Bladder microvascular endothelial cell (primary cell): ENCODE data around the gene CREBZF. TPM values are rescaled to one million over a fixed set of nuclear protein-coding genes. Genes with fewer than 3 reads are reported as not detected.

Experiments used
- total RNA-seq: library from RNA; depleted of rRNA; stranded (reverse); fragments of >200 nt; gene quantifications from 2 replicates; pipeline ENCODE4 v1.2.3, GENCODE V29; 2014

The CREBZF gene, protein sequence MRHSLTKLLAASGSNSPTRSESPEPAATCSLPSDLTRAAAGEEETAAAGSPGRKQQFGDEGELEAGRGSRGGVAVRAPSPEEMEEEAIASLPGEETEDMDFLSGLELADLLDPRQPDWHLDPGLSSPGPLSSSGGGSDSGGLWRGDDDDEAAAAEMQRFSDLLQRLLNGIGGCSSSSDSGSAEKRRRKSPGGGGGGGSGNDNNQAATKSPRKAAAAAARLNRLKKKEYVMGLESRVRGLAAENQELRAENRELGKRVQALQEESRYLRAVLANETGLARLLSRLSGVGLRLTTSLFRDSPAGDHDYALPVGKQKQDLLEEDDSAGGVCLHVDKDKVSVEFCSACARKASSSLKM
- total RNA-seq: 26.9 and 40.5 TPM in 2 replicates

DNA sequence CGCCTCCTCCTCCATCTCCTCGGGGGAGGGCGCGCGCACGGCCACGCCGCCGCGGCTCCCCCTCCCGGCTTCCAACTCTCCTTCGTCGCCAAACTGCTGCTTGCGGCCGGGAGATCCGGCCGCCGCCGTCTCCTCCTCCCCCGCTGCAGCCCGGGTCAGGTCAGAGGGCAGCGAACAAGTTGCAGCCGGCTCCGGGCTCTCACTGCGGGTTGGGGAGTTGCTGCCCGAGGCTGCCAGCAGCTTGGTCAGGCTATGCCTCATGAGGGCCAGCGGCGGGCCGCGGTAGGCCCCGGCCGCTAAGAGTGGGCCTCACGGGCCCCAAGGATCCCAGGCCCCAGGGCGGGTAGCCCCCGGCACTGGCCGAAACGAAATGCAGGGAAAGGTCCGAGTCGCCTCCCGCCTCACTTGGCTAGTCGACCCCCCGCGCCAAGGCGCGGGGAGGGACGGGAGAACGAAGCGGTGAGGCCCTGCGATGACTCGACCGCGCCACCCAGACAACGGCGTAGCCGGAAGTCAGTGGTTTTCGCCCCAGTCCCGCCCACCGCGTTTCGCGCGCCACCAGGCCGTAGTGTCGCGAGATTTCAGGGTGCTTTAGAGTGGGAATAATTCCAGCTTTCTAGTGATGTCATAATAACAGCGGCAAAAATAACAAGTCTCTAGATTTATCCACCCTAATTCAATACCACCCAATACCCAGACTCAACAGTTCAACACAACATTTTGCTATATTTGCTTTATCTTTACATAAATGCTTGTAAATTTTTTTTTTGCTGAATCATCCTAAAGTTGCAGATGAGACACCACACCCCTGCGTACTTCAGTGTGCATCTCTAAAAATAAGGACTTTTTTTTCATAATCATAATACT is at the start of gene CREBZF:
Gene CREBZF (minus strand): TSS at position 515 of the 867 bp plus-strand sequence. CDS start 254 bp downstream, at position 261.

GRCh38 chr11:85685820-85686459 is 21.0 kb upstream of the CREBZF start, which contains the start of gene CCDC89:
Gene CCDC89 (minus strand): TSS chr11:85686195. CDS start chr11:85686130, 65 bp downstream.

DNA sequence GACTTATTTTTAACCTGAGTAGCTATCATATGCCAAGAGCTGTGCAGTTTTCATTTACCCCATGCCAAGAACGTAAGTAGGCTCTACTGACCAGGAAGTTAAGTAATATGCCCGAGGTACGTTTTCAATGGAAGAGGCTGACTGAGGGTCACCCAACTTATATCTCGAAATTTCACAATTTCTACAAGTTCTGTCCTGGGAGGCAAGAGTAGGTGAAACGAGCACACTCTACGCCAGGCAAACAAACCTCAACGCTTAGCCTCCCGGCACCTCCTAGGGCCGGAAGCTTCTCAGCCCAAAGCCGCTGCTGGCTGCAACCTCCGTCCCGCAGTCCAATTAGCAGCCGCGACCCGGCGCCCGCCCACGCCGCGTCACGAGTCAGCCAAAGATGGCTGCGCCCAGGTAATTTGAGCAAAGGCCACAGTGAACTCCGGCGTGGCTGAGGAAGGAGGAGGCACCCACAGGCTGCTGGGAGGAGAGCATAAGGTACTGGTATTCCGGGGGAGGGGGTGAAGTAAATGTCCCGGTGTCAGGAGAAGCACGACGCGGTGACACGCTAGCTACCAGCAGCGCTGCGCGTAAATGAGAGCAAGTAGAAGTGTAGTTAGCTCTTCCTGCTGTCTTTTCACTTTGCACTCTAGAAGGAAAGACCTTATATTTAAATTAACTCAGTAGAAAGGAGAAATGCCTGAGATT is 17.2 kb downstream of the CREBZF start, which contains the start of gene TMEM126A:
Gene TMEM126A (plus strand): TSS at position 364 of the 696 bp plus-strand sequence. CDS start 2,289 bp downstream, outside the sequence.

DNA sequence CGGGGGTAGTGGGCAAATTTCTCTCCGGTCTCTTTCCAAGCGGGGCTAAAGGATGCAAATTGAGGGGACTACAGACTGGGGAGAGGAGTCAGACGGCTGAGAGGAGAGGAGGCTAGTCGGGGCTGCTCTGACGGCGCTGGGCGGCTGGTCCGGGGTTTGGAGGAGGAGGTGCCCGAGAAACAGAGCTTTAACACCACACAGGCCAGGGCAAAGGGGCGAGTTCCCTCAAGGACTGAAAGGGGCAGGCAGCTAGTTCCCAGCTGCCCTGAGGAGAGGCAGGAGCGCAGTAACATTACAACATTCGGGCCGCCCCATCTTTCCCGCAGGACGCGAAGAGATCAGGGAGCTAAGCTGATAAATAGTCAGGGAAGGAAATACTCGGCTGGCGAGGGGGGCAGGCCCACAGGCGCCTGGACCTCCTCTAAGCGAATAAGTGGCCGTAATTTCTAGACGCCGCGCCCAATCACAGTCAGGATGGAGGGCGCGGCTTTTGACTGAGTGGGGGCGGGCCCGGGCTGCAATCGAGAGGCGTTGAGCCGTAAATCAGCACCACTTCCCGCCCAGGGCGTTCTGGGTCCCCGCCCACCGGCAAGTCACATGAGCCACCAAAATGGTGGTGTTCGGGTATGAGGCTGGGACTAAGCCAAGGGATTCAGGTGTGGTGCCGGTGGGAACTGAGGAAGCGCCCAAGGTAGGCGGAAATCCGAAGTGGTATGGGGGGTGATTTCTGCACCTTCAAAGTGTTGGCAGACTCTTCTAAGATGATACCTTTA is 36.7 kb downstream of the CREBZF start, which contains the start of gene TMEM126B:
Gene TMEM126B (plus strand): TSS at position 596 of the 773 bp plus-strand sequence. CDS start 15 bp downstream, at position 611.

DNA sequence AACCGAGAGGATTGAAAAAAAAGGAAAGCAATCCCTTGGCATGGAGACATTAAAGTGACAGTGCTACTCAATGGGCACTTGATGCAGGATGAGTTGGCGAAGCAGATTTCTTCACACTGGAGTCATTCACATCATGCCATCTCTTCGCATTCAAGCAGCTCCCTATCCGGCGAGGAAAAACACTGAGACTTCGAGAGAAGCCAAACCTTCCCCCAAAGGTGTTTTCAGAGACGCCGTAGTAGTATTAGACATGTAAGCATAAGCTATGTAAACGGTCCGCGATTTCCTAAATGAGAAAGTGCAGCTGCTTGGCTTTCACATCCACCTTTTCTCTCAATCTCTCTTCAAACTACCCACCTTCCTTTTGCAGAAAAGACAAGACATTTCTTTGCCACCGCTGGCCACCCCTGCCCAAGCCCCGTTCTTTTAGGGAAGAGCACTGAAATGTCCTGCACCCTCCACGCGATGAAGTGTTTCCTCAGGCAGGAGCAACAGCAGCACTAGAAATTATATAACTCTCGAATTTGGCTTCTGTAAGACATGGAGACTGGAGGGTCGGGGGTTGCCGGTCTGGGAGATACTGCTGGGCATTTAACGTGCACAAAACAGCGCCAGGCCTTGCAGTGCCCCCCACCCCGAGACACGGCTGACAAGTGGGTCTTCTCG is 37.5 kb downstream of the CREBZF start, which contains the start of gene DLG2:
Gene DLG2 (minus strand): TSS at position 13 of the 666 bp plus-strand sequence.

Other genes starting within 250 kb of the CREBZF start
- 0.49 and 0.76 TPM in 2 replicates for gene DLG2, start 37.8 kb downstream of the CREBZF start, total RNA-seq
- gene TMEM126B, start 36.5 kb downstream of the CREBZF start, total RNA-seq: 37.6 and 47.2 TPM in 2 replicates
- 29.6 and 32.2 TPM in 2 replicates for gene TMEM126A, start 17.2 kb downstream of the CREBZF start, total RNA-seq
- gene CCDC89, start 21.1 kb upstream of the CREBZF start, total RNA-seq: 0.13 and 0.32 TPM in 2 replicates
- gene SYTL2, start 146.0 kb upstream of the CREBZF start, total RNA-seq: 0.49 and 6.0 TPM in 2 replicates
- not detected in 2 replicates for gene CCDC83, start 190.3 kb upstream of the CREBZF start, total RNA-seq